ENCODE measurements around the gene CCND1. TPM values are rescaled to one million over a fixed set of nuclear protein-coding genes. Genes with fewer than 3 reads are reported as not detected.

CCND1 gene
- polyA plus RNA-seq, 1 experiment = 307 TPM

GRCh38 chr11:69670158-69670845, 29.3 kb downstream of the CCND1 start:
- TF ChIP-seq CTCF (IDR thresholded peaks at IDR 0.05; ENCODE audit: insufficient read depth, low read depth, low read length) = peak; percentile 97
- ChIA-PET POLR2A (no interaction called here), CTCF (interaction anchor here (0.6 to 8.8 kb wide), 25 partner anchors 9 to 926 kb away, joined by 3 to 94 read pairs (median 4); partner anchors contain the start of gene MRGPRF)

GRCh38 chr11:69671734-69672465, 30.9 kb downstream of the CCND1 start:
- ChIA-PET POLR2A (no interaction called here), CTCF (interaction anchor here (1.5 to 8.8 kb wide), 6 partner anchors 28 to 571 kb away, joined by 4 to 94 read pairs (median 7); no protein-coding TSS in a partner anchor)
- no peak for TF ChIP-seq CTCF (IDR thresholded peaks at IDR 0.05; ENCODE audit: insufficient read depth, low read depth, low read length)
- Histone ChIP-seq H3K36me3 (ENCODE audit: control insufficient read depth, insufficient read depth, low read length) (peaks cover 10% of the 10 kb centered on the region), H3K4me3 (ENCODE audit: low read depth, low read length) (no peak overlapping the region), H3K27me3 (ENCODE audit: control insufficient read depth, insufficient read depth, low read length) (no peaks in the 10 kb centered on the region)
- no peak for DNase-seq (ENCODE audit: low read depth)

More at GRCh38 chr11:69670158-69670845, 29.3 kb downstream of the CCND1 start:
- no peak for DNase-seq (ENCODE audit: low read depth)
- Histone ChIP-seq H3K27me3 (ENCODE audit: control insufficient read depth, insufficient read depth, low read length) (no peaks in the 10 kb centered on the region), H3K4me3 (ENCODE audit: low read depth, low read length) (no peak overlapping the region), H3K36me3 (ENCODE audit: control insufficient read depth, insufficient read depth, low read length) (peaks cover 10% of the 10 kb centered on the region)

GRCh38 chr11:69674267-69674885, 33.4 kb downstream of the CCND1 start:
- Histone ChIP-seq H3K36me3 (ENCODE audit: control insufficient read depth, insufficient read depth, low read length) (peaks cover 7% of the 10 kb centered on the region), H3K27me3 (ENCODE audit: control insufficient read depth, insufficient read depth, low read length) (no peaks in the 10 kb centered on the region), H3K4me3 (ENCODE audit: low read depth, low read length) (peak overlapping the region; percentile 88)
- DNase-seq (ENCODE audit: low read depth) = no peak
- ChIA-PET CTCF (interaction anchor here (0.6 to 3.0 kb wide), 4 partner anchors 15 to 574 kb away, joined by 3 to 11 read pairs (median 3); no protein-coding TSS in a partner anchor), POLR2A (no interaction called here)
- TF ChIP-seq CTCF (IDR thresholded peaks at IDR 0.05; ENCODE audit: insufficient read depth, low read depth, low read length) = no peak

GRCh38 chr11:69674886-69675714, 34.1 kb downstream of the CCND1 start, which contains the start of gene LTO1:
Gene LTO1, minus strand, starts transcription at chr11:69675353. Its CDS starts 114 bp downstream, at chr11:69675239.
- POLR2A ChIA-PET = interaction anchor here (0.6 kb wide), 1 partner anchor 31 kb away, joined by 8 read pairs; no protein-coding TSS in a partner anchor

More at GRCh38 chr11:69674886-69675714, 34.1 kb downstream of the CCND1 start, which contains the start of gene LTO1:
- Histone ChIP-seq H3K4me3 (ENCODE audit: low read depth, low read length) (peak within 1 kb of the TSS; percentile 88), H3K27me3 (ENCODE audit: control insufficient read depth, insufficient read depth, low read length) (no peaks in the 10 kb centered on the region), H3K36me3 (ENCODE audit: control insufficient read depth, insufficient read depth, low read length) (peaks cover 5% of the 10 kb centered on the region)
- TF ChIP-seq CTCF (IDR thresholded peaks at IDR 0.05; ENCODE audit: insufficient read depth, low read depth, low read length) = no peak
- CTCF ChIA-PET = interaction anchor here (0.6 to 3.0 kb wide), 7 partner anchors 11 to 575 kb away, joined by 3 to 11 read pairs (median 4); no protein-coding TSS in a partner anchor
- DNase-seq (ENCODE audit: low read depth) = peak; percentile 79
